Omental fat pad (tissue), 4 donors: ENCODE data around the gene ZNF552. TPM values are rescaled to one million over a fixed set of nuclear protein-coding genes. Genes with fewer than 3 reads are reported as not detected.

Experiments
- ATAC-seq: fragments of 150-250 bp; one replicate; pipeline ENCODE4 v1.9.1; 2016; ENCODE audit warnings: mild to moderate bottlenecking, moderate library complexity; ENCODE audit not compliant: low FRiP score
- DNase-seq: peaks from one replicate; pipeline ENCODE4 v3.0.0-alpha.2; 2019; ENCODE audit warnings: low spot score
- CTCF ChIP-seq, 3 donors: fragments of 450-650 bp; IDR thresholded peaks; one replicate each; pipeline ENCODE4 v1.5.1; 2016 to 2017; ENCODE audit warnings: antibody characterized with exemption in 3 of 3, mild to moderate bottlenecking in 3 of 3, moderate library complexity in 2 of 3
- total RNA-seq, 4 donors: library from RNA; depleted of rRNA; stranded (reverse); fragments of >200 nt; gene quantifications; one replicate each; pipeline ENCODE4 v1.1.0, GENCODE V29; 2016

Gene ZNF552
- total RNA-seq, 4 donors from 2014 or later = 5.7 to 17.3 (median 8.8) TPM

GRCh38 chr19:57771417-57771816 lies 43.3 kb downstream of the ZNF552 start:
- no peak for ATAC-seq
- DNase-seq = no peak
- TF ChIP-seq CTCF (IDR thresholded peaks at IDR 0.05) = no peak

- peak; percentile 96 for ATAC-seq
- no peak for TF ChIP-seq CTCF (IDR thresholded peaks at IDR 0.05)
- DNase-seq = peak; percentile 46
These were observed 45.2 kb downstream of the ZNF552 start, which contains the start of gene ZNF586 for GRCh38 chr19:57769345-57770131. ZNF586 (plus strand) TSS chr19:57769676; CDS start chr19:57769843, 167 bp downstream.

GRCh38 chr19:57759096-57759495 lies 55.6 kb downstream of the ZNF552 start:
- TF ChIP-seq CTCF (IDR thresholded peaks at IDR 0.05) = no peak
- ATAC-seq (no peak), DNase-seq (no peak)

- TF ChIP-seq CTCF (IDR thresholded peaks at IDR 0.05) = no peak
- ATAC-seq = no peak
- no peak for DNase-seq
These were observed 56.8 kb downstream of the ZNF552 start for GRCh38 chr19:57757941-57758340.

Other genes with a start within 250 kb of the ZNF552 start
- gene ZNF416, start 236.0 kb downstream of the ZNF552 start, total RNA-seq = 1 to 10 TPM; 2.0 to 6.0 (median 3.7) TPM
- 1 to 10 TPM; 1.3 to 3.5 (median 2.5) TPM for gene ZIK1, start 230.8 kb downstream of the ZNF552 start, total RNA-seq
- 1 to 10 TPM in 3 of 4 donors, under 1 TPM in 1; 0.65 to 3.6 (median 3.0) TPM for gene ZNF530, start 215.0 kb downstream of the ZNF552 start, total RNA-seq
- gene ZNF134, start 200.7 kb downstream of the ZNF552 start, total RNA-seq = 10 to 100 TPM in 3 of 4 donors, 1 to 10 TPM in 1; 9.6 to 25.1 (median 13.8) TPM
- gene ZNF211, start 181.7 kb downstream of the ZNF552 start, total RNA-seq = 10 to 100 TPM in 1 of 4 donors, 1 to 10 TPM in 3; 5.3 to 15.0 (median 9.2) TPM
- gene ZSCAN4, start 146.0 kb downstream of the ZNF552 start, total RNA-seq = not detected
- 10 to 100 TPM in 1 of 4 donors, 1 to 10 TPM in 3; 7.3 to 22.2 (median 8.1) TPM for gene ZNF551, start 132.9 kb downstream of the ZNF552 start, total RNA-seq
- gene ZNF154, start 105.7 kb downstream of the ZNF552 start, total RNA-seq = 1 to 10 TPM; 1.4 to 4.4 (median 2.8) TPM
- 10 to 100 TPM in 1 of 4 donors, 1 to 10 TPM in 3; 3.0 to 10.2 (median 6.3) TPM for gene ZNF671, start 87.3 kb downstream of the ZNF552 start, total RNA-seq
- 10 to 100 TPM in 2 of 4 donors, 1 to 10 TPM in 2; 5.3 to 18.1 (median 10.1) TPM for gene ZNF776, start 68.1 kb downstream of the ZNF552 start, total RNA-seq
- 10 to 100 TPM; 14.3 to 21.1 (median 17.4) TPM for gene ZNF586, start 45.2 kb downstream of the ZNF552 start, total RNA-seq
- 10 to 100 TPM; 12.7 to 39.0 (median 19.0) TPM for gene ZNF587B, start 15.4 kb upstream of the ZNF552 start, total RNA-seq
- gene ZNF587, start 34.9 kb upstream of the ZNF552 start, total RNA-seq = 10 to 100 TPM; 11.8 to 36.3 (median 19.9) TPM
- 10 to 100 TPM; 13.3 to 25.9 (median 15.1) TPM for gene ZNF814, start 74.1 kb upstream of the ZNF552 start, total RNA-seq
- 10 to 100 TPM; 10.8 to 13.2 (median 11.0) TPM for gene ZNF417, start 101.7 kb upstream of the ZNF552 start, total RNA-seq
- gene ZNF418, start 120.5 kb upstream of the ZNF552 start, total RNA-seq = 1 to 10 TPM; 4.1 to 7.9 (median 5.5) TPM
- gene ZNF256, start 132.8 kb upstream of the ZNF552 start, total RNA-seq = 1 to 10 TPM; 3.1 to 7.9 (median 4.3) TPM
- gene C19orf18, start 159.6 kb upstream of the ZNF552 start, total RNA-seq = 1 to 10 TPM in 1 of 4 donors, under 1 TPM in 2, not detected in 1; 0.46 to 1.5 (median 0.96) TPM
- 10 to 100 TPM in 1 of 4 donors, 1 to 10 TPM in 3; 7.9 to 37.4 (median 8.5) TPM for gene ZNF606, start 187.9 kb upstream of the ZNF552 start, total RNA-seq
- gene ZSCAN1, start 219.1 kb upstream of the ZNF552 start, total RNA-seq = not detected
- gene ZNF135, start 244.4 kb upstream of the ZNF552 start, total RNA-seq = 10 to 100 TPM in 1 of 4 donors, 1 to 10 TPM in 3; 1.2 to 10.9 (median 4.3) TPM